ENCODE data around the gene CNDP1. TPM values are rescaled to one million over a fixed set of nuclear protein-coding genes. Genes with fewer than 3 reads are reported as not detected.

Gene CNDP1
- total RNA-seq, 1 donor = not detected

DNA sequence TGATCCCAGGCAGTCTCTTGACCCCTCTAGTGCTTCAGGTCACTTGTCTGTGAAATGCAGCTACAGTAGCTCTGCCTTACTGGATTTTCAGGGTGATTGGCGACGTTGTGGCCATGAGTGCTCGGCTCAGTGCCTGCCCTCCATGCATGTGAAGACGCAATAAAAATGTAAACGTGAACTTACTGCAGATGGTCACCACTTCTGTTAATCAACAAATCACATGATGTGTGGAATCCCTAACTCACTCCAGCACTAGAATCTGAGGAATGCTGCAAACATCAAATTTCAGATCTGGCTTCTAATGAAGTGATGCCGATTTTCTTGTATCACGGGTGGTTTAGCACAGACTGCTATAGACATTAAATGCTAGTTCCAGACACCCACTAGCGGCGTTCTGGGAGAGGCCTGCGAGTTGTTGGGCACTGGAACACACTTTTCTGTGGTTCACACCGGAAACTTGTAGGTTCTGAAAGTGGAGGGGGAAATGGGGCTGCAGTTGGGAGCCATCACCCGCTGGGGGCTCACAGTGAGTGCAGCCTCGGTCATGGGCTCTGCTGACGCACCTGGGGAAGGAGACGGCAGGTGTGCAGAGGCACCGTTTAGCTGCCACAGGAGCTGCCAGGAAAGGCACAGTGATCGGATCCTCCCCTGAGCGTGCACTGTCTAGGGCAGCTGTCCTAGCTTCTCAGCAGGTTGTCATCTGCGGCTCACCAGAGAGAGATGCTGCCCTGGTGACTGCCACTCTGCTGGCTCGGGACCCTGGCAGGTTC, 6.5 kb downstream of the CNDP1 start:
- Histone ChIP-seq H3K4me3 (ENCODE audit: low read length) (no peak overlapping the region), H3K9me3 (ENCODE audit: low read depth, low read length) (no peaks in the 10 kb centered on the region), H3K27me3 (ENCODE audit: insufficient read depth, low read length) (no peaks in the 10 kb centered on the region), H3K4me1 (ENCODE audit: insufficient read depth, low read length) (no peaks in the 10 kb centered on the region)

GRCh38 chr18:74541703-74542555, 7.6 kb downstream of the CNDP1 start:
- Histone ChIP-seq H3K27me3 (ENCODE audit: insufficient read depth, low read length) (no peaks in the 10 kb centered on the region), H3K4me3 (ENCODE audit: low read length) (no peak overlapping the region), H3K4me1 (ENCODE audit: insufficient read depth, low read length) (no peaks in the 10 kb centered on the region), H3K9me3 (ENCODE audit: low read depth, low read length) (no peaks in the 10 kb centered on the region)

- H3K4me3 ChIP-seq (ENCODE audit: low read length) = no peak overlapping the region
Measured at GRCh38 chr18:74544898-74545297, 10.6 kb downstream of the CNDP1 start.

DNA sequence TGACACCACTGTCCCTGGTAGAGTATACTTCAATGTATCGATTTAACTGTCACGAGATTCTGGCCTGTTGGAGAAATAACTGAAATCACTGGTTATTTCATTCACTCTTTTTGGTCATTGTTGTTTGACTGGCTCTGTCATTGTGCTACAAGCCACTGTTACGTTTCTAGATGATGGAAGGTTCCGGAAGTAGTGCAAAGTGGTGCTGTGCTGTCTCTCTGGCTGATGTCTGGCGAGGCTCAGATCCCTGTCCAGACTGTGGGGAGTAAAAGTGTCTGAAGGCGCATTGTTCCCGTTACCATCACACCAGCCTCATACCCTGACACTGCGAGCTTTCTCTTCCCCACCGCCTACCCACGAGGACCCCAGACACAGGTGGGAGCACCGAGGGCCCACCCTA, 11.7 kb downstream of the CNDP1 start:
- no peaks in the 10 kb centered on the region for H3K4me1 ChIP-seq (ENCODE audit: insufficient read depth, low read length)
- no peaks in the 10 kb centered on the region for H3K27me3 ChIP-seq (ENCODE audit: insufficient read depth, low read length)
- peaks cover 6% of the 10 kb centered on the region for H3K9me3 ChIP-seq (ENCODE audit: low read depth, low read length)
- H3K4me3 ChIP-seq (ENCODE audit: low read length) = no peak overlapping the region

More at GRCh38 chr18:74544898-74545297, 10.6 kb downstream of the CNDP1 start:
- Histone ChIP-seq H3K9me3 (ENCODE audit: low read depth, low read length) (peaks cover 4% of the 10 kb centered on the region), H3K27me3 (ENCODE audit: insufficient read depth, low read length) (no peaks in the 10 kb centered on the region), H3K4me1 (ENCODE audit: insufficient read depth, low read length) (no peaks in the 10 kb centered on the region)

DNA sequence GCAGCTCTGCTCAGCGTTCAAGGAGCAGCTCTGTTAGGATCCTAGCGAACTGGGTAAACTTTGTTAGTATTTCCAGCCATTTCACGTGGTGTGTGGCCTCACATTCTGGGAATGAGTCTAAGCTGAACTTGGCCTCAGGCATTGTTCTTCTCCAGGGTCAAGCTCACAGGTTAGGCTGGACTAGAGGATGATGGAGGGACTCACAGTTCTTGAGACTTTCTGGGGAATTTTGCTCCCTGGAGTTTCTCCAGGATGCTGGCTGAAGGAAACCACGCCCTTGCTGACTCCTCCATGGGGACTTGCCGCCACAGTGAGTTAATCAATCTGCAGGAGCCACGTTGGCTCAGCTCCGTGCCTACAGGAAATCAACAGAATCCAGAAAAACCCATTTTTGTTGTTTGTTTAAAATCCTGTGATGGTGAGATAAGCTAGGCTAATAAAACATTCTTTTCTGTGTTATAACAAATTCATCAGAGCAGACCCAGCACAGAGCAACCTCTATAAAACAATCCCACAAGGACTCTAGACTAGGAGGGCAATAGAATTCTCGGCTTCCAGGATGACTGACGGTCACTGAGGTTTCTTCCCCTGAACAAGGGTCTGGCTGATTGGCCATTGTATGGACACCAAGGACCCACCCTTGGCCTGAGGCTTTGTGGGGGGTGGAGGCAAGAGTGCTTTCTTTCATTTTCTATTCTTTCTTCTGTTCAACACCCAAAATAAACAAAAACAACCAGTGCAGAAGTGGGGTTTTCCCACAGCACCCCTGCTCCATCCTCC, 12.6 kb downstream of the CNDP1 start:
- Histone ChIP-seq H3K9me3 (ENCODE audit: low read depth, low read length) (peaks cover 6% of the 10 kb centered on the region), H3K4me3 (ENCODE audit: low read length) (no peak overlapping the region), H3K4me1 (ENCODE audit: insufficient read depth, low read length) (no peaks in the 10 kb centered on the region), H3K27me3 (ENCODE audit: insufficient read depth, low read length) (no peaks in the 10 kb centered on the region)

DNA sequence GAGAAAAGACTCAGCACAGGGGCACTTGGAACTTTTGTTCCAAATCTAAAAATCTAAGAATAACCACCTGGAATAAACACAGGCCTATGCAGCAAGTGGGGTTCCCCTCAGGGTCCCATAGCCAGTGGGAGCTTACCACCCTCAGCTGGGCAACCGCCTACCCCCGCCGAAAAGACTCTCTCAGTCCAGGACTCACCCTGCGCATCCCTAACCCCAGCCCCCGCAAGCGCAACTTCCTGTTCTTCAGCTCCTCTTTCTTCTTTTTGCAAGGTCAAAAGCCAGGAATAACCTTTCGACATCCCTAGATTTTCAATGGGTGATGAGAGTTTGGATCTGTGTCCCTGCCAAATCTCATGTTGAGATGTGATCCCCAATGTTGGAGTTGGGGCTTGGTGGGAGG, 13.6 kb downstream of the CNDP1 start:
- no peaks in the 10 kb centered on the region for H3K4me1 ChIP-seq (ENCODE audit: insufficient read depth, low read length)
- H3K27me3 ChIP-seq (ENCODE audit: insufficient read depth, low read length) = no peaks in the 10 kb centered on the region
- peaks cover 6% of the 10 kb centered on the region for H3K9me3 ChIP-seq (ENCODE audit: low read depth, low read length)
- no peak overlapping the region for H3K4me3 ChIP-seq (ENCODE audit: low read length)

- no peaks in the 10 kb centered on the region for H3K27me3 ChIP-seq (ENCODE audit: insufficient read depth, low read length)
- no peaks in the 10 kb centered on the region for H3K4me1 ChIP-seq (ENCODE audit: insufficient read depth, low read length)
- no peak overlapping the region for H3K4me3 ChIP-seq (ENCODE audit: low read length)
- peaks cover 6% of the 10 kb centered on the region for H3K9me3 ChIP-seq (ENCODE audit: low read depth, low read length)
Measured at GRCh38 chr18:74549591-74550104, 15.3 kb downstream of the CNDP1 start.

DNA sequence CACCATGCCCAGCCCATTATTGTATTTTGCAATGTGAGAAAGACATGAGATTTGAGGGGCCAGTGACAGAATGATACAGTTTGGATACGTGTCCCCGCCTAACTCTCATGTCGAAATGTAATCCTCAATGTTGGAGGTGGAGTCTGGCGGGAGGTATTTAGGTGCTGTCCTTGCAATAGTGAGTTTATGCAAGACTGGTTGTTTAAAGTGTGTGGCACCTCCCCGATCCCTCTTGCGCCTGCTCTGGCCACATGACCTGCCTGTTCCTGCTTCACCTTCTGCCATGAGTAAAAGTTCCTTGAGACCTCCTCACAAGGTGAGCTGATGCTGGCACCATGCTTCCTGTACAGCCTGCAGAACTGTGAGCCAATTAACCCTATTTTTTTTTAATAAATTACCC, 16.6 kb downstream of the CNDP1 start:
- Histone ChIP-seq H3K4me1 (ENCODE audit: insufficient read depth, low read length) (no peaks in the 10 kb centered on the region), H3K4me3 (ENCODE audit: low read length) (no peak overlapping the region), H3K9me3 (ENCODE audit: low read depth, low read length) (peaks cover 6% of the 10 kb centered on the region), H3K27me3 (ENCODE audit: insufficient read depth, low read length) (no peaks in the 10 kb centered on the region)

DNA sequence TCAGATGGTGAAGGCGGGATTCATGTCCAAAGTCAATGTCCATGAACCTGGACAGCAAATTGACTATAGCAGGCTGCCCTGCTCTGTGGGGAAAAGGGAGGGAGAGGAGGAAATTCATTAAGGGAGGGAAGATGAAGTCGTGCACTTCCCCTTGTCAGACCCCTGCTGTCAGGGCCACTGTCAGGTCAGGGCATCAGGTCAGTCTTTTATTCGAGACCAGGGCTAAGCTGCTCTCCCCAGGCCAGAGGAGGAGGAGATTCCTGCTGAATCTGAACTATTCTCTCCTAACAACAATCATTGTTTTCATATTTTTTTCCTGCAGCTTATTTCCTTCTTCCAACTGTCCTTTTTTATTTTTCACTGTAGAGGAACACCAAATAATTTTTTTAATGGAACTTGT, 17.2 kb downstream of the CNDP1 start:
- peaks cover 6% of the 10 kb centered on the region for H3K9me3 ChIP-seq (ENCODE audit: low read depth, low read length)
- H3K4me1 ChIP-seq (ENCODE audit: insufficient read depth, low read length) = no peaks in the 10 kb centered on the region
- no peak overlapping the region for H3K4me3 ChIP-seq (ENCODE audit: low read length)
- no peaks in the 10 kb centered on the region for H3K27me3 ChIP-seq (ENCODE audit: insufficient read depth, low read length)

DNA sequence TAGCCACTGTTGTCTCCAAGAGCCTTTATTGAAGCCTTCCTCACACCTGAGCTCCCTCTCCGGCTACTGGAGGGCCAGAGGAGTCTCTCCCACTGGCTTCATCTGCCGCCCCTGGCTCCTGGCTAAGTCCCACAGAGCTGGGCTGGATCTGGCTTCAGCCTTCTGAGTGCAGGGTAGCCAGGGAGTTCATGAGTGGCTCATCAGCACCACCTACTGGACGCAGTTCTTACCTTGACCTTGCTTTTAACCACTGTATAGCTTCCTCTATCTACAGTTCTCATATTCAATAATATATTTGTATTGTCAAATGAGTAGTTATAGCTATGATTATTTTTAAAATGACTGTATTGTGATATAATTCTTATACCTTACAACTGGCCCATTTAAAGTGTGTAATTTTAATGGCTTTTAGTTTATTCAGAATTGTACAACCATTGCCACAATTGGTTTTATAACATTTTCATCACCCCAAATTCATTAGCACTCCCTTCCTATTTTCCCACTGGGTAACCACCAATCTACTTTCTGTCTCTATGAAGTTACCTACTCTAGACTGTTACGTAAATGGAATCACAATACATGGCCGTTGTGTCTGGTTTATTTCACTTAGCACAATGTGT, 17.7 kb downstream of the CNDP1 start:
- no peaks in the 10 kb centered on the region for H3K4me1 ChIP-seq (ENCODE audit: insufficient read depth, low read length)
- H3K27me3 ChIP-seq (ENCODE audit: insufficient read depth, low read length) = no peaks in the 10 kb centered on the region
- peaks cover 6% of the 10 kb centered on the region for H3K9me3 ChIP-seq (ENCODE audit: low read depth, low read length)
- H3K4me3 ChIP-seq (ENCODE audit: low read length) = no peak overlapping the region

DNA sequence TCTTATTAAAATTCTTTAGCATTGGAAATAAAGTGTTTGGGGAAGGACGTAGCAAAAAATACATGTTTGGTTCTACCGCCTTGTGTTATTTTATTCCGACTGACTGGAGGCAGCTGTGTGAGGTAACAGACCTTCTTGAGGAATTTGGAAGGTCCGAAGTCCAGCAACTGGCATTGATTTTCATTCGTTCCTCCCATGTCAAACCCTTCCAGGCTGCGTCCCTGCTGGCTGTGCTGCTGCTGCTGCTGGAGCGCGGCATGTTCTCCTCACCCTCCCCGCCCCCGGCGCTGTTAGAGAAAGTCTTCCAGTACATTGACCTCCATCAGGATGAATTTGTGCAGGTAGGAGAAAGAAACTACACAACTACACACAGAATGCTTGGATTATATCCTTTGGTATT, 21.8 kb downstream of the CNDP1 start:
- Histone ChIP-seq H3K4me3 (ENCODE audit: low read length) (no peak overlapping the region), H3K4me1 (ENCODE audit: insufficient read depth, low read length) (no peaks in the 10 kb centered on the region), H3K9me3 (ENCODE audit: low read depth, low read length) (no peaks in the 10 kb centered on the region), H3K27me3 (ENCODE audit: insufficient read depth, low read length) (no peaks in the 10 kb centered on the region)

- H3K4me3 ChIP-seq (ENCODE audit: low read length) = no peak overlapping the region
- no peaks in the 10 kb centered on the region for H3K9me3 ChIP-seq (ENCODE audit: low read depth, low read length)
- H3K4me1 ChIP-seq (ENCODE audit: insufficient read depth, low read length) = no peaks in the 10 kb centered on the region
- H3K27me3 ChIP-seq (ENCODE audit: insufficient read depth, low read length) = no peaks in the 10 kb centered on the region
Measured at GRCh38 chr18:74558096-74558495, 23.8 kb downstream of the CNDP1 start.

DNA sequence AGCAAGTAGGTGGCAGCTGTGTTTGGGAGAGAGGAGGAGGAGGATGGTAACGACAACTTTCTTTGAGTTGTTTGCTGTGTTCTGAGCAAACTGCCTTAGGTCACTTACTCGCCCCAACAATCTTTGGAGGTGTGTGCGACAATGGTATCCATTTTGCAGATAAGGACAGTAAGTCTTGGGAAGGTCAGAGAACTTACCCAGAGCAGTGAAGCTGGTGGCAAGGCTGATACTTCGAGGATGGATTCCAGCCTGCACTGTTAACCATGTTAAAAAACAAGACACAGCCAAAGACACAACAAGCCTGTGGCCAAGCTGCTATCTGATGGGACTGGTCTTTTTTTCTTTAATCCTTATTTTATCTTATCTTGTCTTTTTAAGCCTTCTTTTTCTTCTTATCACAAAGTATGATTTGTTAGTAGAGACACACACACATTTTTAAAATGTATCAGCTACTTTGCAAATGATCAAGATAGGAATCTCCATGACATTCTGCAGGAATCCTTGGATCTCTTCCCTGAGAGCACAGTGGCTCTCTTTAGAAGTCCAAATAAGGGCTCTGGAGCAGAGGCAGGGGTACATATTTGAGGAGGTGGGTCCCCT, 27.9 kb downstream of the CNDP1 start:
- Histone ChIP-seq H3K4me1 (ENCODE audit: insufficient read depth, low read length) (no peaks in the 10 kb centered on the region), H3K4me3 (ENCODE audit: low read length) (no peak overlapping the region), H3K9me3 (ENCODE audit: low read depth, low read length) (no peaks in the 10 kb centered on the region)

DNA sequence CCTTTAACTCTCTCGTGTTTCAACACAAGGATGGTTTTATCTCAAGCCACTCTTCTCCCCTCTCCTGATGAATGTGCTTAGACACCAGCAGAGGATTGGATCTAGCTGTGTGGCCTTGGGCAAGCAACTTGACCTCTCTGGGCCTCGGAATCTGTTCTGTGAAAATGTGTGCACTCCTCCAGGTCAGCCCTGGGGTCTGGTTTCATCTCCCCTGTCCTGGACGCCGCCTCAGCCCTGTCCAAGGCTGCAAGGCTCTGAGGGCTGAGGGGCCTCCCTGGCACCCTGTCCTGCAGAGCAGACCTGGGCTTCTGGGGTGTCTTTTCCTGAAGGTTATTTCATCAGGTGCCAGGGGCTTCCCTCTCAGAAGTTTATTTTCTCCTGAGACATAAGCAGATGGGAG, 28.5 kb downstream of the CNDP1 start:
- Histone ChIP-seq H3K4me1 (ENCODE audit: insufficient read depth, low read length) (no peaks in the 10 kb centered on the region), H3K9me3 (ENCODE audit: low read depth, low read length) (no peaks in the 10 kb centered on the region), H3K4me3 (ENCODE audit: low read length) (no peak overlapping the region), H3K27me3 (ENCODE audit: insufficient read depth, low read length) (no peaks in the 10 kb centered on the region)

More for the DNA sequence above, 27.9 kb downstream of the CNDP1 start:
- no peaks in the 10 kb centered on the region for H3K27me3 ChIP-seq (ENCODE audit: insufficient read depth, low read length)

All from mononuclear cell (primary cell).